ENCODE results near the gene SLC2A3. TPM values are rescaled to one million over a fixed set of nuclear protein-coding genes. Genes with fewer than 3 reads are reported as not detected.
A peak's percentile ranks its signal among the peaks of the same experiment; 100 is the strongest.
"Not testable (repeated sequence)": the region's sequence is repeated elsewhere in the genome, so short reads cannot be mapped to it uniquely, and the experiment has no call there.

Gene SLC2A3
- total and polyA plus RNA-seq, 2 of the 13 experiments (the other 11 are each of a cell fraction or from before 2014, with no cell fraction given) = 39.3 to 580 TPM

GRCh38 chr12:7982332-7982735, 46.3 kb upstream of the SLC2A3 start (continued):
- TF ChIP-seq ZNF609 (CRISPR knock-in tag; IDR thresholded peaks at IDR 0.05; ENCODE audit: borderline replicate concordance) = peak; percentile 24; the same call in 1 of the 2 replicates
- 0 out of 2 replicates have a peak, but pooled peaks have one; percentile 24 for TF ChIP-seq MAX (IDR thresholded peaks at IDR 0.05)
- peak; percentile 22; the same call in 1 of the 2 replicates for TF ChIP-seq HMG20A (CRISPR knock-in tag; IDR thresholded peaks at IDR 0.05; ENCODE audit: borderline replicate concordance)
- TF ChIP-seq ZEB1 (IDR thresholded peaks at IDR 0.05; ENCODE audit: insufficient replicate concordance, low read depth) = peak; percentile 88
- peak; percentile 83 for TF ChIP-seq TEAD3 (CRISPR knock-in tag; optimal IDR thresholded peaks at IDR 0.05; ENCODE audit: borderline replicate concordance)
- TF ChIP-seq ZGPAT (CRISPR knock-in tag; IDR thresholded peaks at IDR 0.05) = peak; percentile 26; the same call in 1 of the 2 replicates
- peak; percentile 32; the same call in 1 of the 2 replicates for TF ChIP-seq SKIL (CRISPR knock-in tag; IDR thresholded peaks at IDR 0.05; ENCODE audit: borderline replicate concordance)
- peak; percentile 40; the same call in 1 of the 2 replicates for TF ChIP-seq PITX1 (CRISPR knock-in tag; IDR thresholded peaks at IDR 0.05)
- 0 out of 2 replicates have a peak, but pooled peaks have one; percentile 25 for TF ChIP-seq NR2F6 (IDR thresholded peaks at IDR 0.05)
- TF ChIP-seq NR2F6 (CRISPR knock-in tag; IDR thresholded peaks at IDR 0.05) = 0 out of 2 replicates have a peak, but pooled peaks have one; percentile 20
- TF ChIP-seq MED1 (CRISPR knock-in tag; IDR thresholded peaks at IDR 0.05) = peak; percentile 76
- TF ChIP-seq SAP130 (CRISPR knock-in tag; IDR thresholded peaks at IDR 0.05; ENCODE audit: low read depth) = peak; percentile 70
- TF ChIP-seq FOXA1 (IDR thresholded peaks at IDR 0.05) = not testable (repeated sequence)
- TF ChIP-seq FOXA1 (CRISPR knock-in tag; IDR thresholded peaks at IDR 0.05) = peak; percentile 32; the same call in 1 of the 2 replicates
